ENCODE results near the gene TAF8. TPM values are rescaled to one million over a fixed set of nuclear protein-coding genes. Genes with fewer than 3 reads are reported as not detected.
"Not testable (repeated sequence)": the region's sequence is repeated elsewhere in the genome, so short reads cannot be mapped to it uniquely, and the experiment has no call there.

The TAF8 gene
- total RNA-seq, 1 donor from 2014 or later, result 28.7 TPM

DNA sequence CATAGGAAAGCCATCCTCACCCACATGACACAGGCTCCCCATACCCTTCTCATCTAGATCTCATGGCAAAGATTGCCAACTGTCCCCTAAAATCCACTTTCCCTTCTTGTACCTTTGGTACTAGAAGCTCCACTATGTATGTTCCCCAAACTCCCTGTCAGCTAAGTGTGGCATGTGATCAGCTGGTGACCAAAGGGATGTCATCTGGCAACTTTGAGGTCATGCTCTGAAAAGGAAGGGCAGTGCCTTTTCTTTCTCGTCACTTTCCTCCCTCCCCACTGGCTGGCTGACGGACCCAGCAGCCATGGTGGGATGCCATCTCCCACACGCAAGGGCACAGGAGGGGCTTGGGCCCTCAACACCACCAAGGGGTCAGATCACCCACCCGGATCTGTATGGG is 23.8 kb upstream of the TAF8 start:
- DNase-seq (no peak), ATAC-seq (ENCODE audit: poor library complexity) (no peak)
- intact Hi-C loops (cut with DNase I), result no loop called here

DNA sequence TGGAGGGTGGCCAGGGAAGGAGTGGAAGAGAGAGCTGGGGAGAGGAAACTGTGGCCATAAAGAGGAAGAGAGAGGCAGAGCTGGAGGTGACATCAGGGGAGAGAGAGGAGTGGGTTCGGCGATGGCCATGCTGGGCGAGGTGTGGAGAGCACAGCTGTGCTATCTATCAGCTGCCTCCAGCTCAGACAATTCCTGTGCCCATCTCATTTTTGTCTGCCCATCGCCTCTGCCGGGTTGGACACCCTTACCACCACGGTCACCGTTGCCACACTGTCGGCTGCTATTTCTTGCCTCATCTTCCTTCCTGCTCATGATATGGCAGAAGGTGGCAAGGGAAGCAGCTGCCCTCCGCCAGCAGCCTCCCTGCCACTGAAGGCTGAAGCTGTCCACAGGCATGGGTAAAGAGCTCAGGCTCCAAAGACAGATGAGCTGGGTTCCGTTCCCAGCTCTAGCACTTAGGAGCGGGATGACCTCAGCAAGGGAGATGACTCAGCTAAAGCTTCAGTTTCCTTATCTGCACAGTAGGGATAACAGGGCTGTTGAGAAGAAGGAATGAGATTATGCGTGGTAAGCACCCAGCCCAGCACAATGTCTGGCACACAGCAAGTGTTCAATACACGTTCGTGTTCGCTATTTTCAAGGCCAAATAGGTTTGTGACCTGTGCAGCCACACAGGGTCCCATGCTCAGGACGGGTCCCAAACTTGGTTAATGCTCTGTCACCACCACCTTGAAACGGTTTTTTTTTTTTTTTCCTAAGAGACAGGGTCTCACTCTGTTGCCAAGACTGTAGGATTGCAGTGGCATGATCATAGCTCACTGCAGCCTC is 21.9 kb upstream of the TAF8 start:
- intact Hi-C loops (cut with DNase I), result no loop called here

DNA sequence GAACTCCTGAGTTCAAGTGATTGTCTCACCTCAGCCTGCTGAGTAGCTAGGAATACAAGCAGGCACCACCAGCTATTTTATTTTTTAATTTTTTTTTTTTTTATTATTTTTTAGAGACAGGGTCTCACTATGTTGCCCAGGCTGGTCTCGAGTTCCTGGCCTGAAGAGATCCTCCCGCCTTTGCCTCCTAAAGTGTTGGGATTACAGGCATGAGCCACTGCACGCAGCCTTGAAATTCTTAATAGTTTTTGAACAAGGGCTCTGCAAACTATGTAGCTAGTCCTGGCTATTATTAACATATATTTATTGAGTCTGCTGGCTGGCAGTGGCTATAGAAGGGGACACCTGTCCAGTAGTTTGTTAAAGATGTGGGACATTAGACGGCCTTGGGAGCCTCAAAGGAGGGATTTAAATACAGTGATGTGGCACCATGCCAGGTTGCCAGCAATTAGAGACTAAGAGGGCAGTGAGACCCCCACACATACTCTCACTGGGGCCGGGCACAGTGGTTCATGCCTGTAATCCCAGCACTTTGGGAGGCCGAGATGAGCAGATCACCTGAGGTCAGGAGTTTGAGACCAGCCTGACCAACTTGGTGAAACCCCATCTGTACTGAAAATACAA is 21.1 kb upstream of the TAF8 start:
- intact Hi-C loops (cut with DNase I), result no loop called here
- no peak for DNase-seq
- ATAC-seq (ENCODE audit: poor library complexity), result no peak

More for the DNA sequence above, 21.9 kb upstream of the TAF8 start:
- peak; percentile 80 for ATAC-seq (ENCODE audit: poor library complexity)
- DNase-seq, result peak; percentile 57

DNA sequence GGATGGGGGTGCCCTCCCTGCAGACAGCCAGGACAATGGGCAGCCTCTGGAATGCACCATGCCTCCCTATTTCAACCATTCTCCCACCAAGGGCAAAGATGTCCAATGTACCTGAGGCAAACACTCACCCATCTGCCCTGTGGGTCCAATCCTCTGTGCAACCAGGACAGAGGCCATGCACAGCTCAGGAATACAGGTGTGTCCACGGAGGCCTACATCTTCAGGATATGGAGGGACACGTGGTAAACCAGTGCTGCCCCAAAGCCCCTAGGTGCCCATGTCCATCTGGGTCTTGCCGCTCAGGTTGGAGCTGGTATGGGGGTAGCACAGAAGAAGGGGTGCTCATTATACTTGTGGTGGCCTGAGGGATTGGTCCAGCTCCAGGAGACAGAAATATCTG is 20.4 kb upstream of the TAF8 start:
- intact Hi-C loops (cut with DNase I), result no loop called here
- no peak for ATAC-seq (ENCODE audit: poor library complexity)
- no peak for DNase-seq

DNA sequence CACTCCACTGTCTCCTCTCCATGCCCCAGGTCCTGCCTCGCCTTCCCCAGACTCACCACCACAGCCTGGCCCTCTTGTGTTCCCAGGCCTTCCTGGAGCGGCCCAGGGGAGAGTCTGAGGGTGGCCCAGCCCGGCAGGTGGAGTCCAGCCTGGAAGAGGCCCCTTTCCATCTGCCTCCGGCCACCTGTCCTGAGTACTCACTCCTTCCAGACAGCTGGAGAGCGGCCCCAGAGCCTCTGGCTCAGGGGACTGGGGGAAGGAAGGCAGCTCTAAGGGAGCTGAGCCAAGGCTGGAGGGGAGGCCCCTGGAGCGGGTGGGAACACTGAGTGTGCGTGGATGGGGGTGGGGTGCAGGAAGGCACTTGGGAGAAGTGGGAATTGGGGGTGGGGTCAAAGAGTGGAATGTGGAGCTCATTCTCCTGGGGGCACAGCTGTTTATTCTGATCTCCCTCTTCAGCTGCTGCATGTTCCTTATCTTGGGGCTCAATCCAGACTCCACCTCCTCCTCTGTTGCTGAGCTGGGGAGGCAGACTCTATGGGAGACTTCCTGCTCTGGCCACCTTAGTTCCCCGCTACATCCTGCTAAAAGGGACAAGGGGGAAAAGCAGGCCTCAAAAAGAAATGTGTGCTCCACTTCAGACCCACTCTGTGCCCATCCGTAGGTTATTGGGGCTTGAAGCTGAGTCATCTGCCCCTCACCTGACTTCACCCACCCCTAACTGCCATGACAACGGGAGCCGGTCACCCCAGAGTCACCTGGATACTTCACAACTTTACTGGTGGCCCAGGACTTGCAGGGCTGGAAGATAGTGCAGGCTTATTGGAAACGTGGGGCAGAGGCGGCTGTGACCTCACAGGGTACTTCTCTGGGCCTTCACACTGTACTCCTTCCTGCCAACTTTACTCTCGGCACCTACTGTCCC is 19.5 kb upstream of the TAF8 start:
- DNase-seq (peak; percentile 66), ATAC-seq (ENCODE audit: poor library complexity) (peak; percentile 67)
- intact Hi-C loops (cut with DNase I), result no loop called here

DNA sequence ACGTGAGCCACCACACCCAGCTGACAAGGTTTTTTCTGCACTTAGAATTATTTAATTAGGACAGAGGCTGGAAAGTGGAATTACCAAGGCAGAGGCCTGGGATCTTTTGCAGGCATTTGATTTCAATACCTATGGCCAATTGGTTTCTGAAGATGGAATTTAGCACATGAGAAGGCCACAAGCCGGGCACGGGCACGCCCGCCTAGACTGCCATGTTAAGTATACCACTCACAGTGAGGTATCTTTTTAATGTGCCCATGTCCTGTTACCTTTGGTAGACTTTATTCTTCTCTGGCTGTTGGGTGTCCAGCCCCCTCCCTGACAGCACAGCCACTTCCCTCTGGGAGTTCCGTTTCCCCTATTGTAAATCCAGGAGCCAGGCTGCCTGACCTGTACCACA is 18.0 kb upstream of the TAF8 start:
- ATAC-seq (ENCODE audit: poor library complexity) (no peak), DNase-seq (no peak)

DNA sequence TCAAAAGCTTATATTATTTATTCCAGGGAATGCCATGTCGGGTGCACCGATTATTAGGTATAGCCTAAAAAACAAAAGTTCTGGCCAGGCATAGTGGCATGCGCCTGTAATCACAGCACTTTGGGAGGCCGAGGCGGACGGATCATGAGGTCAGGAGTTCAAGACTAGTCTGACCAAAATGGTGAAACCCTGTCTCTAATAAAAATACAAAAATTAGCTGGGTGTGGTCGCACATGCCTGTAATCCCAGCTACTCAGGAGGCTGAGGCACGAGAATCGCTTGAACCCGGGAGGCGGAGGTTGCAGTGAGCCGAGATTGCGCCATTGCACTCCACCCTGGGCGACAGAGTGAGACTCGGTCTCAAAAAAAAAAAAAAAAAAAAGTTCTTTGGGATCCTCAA is 12.7 kb upstream of the TAF8 start:
- intact Hi-C loops (cut with DNase I); DNase-seq; ATAC-seq (ENCODE audit: poor library complexity): not testable (repeated sequence)

More for the DNA sequence above, 18.0 kb upstream of the TAF8 start:
- intact Hi-C loops (cut with DNase I), result no loop called here

DNA sequence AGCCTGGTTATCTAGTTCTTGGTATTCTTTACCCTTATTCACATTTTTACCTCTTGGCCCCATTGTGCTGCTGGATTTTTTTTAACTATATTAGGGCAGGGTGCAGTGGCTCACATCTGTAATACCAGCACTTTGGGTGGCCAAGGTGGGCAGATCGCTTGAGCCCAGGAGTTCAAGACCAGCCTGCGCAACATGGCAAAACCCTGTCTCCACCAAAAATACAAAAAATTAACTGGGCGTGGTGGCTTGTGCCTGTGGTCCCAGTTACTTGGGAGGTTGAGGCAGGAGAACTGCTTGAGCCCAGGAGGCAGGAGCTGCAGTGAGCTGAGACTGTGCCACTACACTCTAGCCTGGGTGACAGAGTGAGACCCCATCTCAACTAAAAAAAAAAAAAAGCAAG is 12.2 kb upstream of the TAF8 start:
- intact Hi-C loops (cut with DNase I), result no loop called here
- no peak for ATAC-seq (ENCODE audit: poor library complexity)
- DNase-seq, result no peak

DNA sequence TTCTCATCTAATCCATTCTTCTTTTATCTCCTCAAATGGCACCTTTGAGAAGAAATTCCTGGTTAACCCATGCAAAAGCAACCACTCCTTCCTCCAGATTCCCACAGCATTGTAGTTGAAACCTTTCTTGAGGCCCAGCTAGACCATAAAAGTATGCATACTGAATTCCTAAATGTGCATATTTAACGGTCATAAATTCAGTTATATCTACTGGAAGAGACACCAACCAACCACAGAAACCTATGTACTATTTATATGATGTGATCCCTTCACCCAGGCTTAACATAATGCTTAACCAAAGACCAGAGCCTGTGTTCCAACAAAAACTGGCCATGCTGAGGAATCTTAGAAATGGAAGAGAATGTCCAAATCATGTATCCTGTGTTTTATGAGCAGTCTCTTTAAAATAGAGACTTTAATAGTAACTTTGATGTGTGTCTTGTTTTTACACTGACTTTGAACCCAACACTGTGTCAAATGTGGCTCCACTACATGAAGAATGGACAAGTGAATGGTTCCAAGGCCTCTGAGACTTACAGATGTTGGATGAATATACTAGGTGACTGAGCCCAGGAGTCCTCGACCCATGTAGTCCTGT is 11.4 kb upstream of the TAF8 start:
- DNase-seq, result no peak
- intact Hi-C loops (cut with DNase I), result no loop called here
- ATAC-seq (ENCODE audit: poor library complexity), result no peak

DNA sequence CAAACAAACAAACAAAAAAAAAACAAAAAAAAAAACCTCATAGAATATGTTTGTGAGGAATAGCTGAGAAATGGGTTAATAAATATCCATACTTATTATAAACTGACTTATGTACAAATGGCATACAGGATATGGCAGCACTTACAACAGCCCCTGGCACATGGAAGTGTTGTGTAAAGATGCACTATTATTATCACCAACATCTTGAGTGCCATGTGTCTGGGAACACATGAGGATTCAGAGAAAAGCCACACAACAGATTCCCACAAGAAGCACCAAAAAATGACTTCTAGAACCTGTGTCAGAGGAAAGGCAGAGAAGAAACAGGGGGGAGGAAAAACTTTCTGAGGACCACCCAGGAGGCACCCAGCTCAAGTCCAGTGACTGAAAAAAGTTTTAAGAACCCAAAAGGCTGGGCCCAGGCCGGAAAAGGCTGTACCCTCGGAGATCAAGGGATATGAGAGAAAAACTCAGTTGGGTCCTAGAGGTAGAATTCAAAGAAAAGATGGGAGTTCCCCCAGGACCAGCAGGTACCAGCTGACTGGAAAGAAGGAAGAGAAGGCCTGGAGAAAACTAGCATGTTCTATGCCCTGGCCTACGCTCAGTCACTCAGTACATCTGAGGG is 9.4 kb upstream of the TAF8 start:
- ATAC-seq (ENCODE audit: poor library complexity) (no peak), DNase-seq (no peak)
- intact Hi-C loops (cut with DNase I), result loop anchor here (5.0 kb wide), 3 partner anchors 119 to 264 kb away; partner anchors contain the start of genes BYSL, FRS3 and MED20

DNA sequence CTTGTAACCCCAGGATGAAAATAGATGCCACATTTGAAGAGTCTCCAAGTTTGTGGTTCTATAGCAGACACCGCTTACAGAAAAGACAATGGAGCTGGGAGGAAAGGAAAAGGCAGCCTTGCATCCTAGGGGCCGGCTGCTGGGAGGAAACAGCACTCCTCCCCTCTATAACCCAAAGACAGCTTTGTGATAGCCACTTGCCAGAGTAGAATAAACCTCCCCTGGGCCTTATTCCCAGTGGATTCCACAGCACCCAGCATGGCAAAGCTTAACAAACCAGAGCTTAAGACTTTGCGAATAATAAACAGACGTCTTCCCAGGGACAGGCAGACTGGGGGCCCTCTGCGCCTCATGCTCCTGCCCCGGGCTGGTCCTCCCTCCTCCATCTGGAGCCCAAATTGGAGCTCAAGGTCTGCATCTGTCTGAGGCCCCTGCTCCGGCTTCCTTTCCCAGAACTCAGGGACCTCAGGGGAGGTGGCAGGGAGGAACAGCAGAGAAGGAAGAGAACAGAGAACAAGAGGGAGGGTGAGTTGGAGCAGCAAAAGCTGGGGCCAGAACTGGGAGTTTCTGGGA is 8.8 kb upstream of the TAF8 start:
- DNase-seq (peak; percentile 59), ATAC-seq (ENCODE audit: poor library complexity) (peak; percentile 35)
- intact Hi-C loops (cut with DNase I), result loop anchor here (5.0 kb wide), 3 partner anchors 119 to 264 kb away; partner anchors contain the start of genes BYSL, FRS3 and MED20

DNA sequence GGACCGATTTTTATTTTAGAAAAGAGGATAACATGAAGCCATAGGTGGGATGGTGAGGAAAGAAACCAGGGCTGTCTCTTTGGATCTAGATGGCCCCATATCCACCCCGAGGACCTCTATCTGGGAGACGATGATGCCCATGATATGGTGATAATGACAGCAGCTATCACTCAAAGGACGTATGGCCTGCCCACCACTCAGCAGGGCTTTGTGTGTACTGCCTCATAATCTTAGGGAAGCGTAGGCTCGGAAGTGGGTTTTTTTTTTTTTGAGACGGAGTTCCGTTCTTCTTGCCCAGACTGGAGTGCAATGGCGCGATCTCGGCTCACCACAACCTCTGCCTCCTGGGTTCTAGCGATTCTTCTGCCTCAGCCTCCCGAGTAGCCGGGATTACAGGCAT is 8.2 kb upstream of the TAF8 start:
- DNase-seq (no peak), ATAC-seq (ENCODE audit: poor library complexity) (no peak)
- intact Hi-C loops (cut with DNase I), result loop anchor here (5.0 kb wide), 3 partner anchors 120 to 265 kb away; partner anchors contain the start of genes BYSL, FRS3 and MED20

DNA sequence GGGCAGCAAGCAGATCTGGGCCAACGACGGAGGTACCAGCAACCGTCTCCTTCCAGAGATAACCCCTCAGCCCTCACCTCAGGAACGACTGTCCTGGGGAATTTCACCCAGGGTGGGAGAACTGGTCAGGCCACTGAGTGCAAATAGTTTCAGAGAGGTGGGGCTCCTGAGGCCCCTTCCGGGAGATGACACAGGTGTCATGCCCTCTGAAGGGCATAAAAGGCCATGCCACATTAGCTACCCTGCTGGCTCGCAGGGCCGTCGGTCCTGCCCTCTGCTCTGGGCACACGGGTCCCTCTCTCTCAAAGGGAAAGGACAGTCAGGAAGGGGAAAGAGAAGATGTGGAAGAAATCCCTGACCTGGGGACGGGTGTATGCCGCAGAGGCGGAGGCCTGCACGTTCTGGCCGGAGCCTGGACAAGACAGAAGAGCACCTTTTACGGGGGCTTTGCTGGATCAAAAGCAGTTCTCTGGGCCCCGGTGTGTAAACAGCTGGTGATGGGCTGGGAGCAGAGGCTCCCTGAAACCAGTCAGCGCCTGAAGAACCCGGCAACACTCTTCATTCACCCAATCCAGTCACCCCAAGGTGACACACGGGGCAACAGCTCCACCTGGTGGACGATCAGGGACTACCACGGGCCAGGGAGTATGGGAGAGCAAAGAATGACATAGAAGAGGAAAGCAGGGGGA is 6.4 kb upstream of the TAF8 start:
- DNase-seq (peak; percentile 91), ATAC-seq (ENCODE audit: poor library complexity) (peak; percentile 75)
- intact Hi-C loops (cut with DNase I), result loop anchor here (2.0 to 5.0 kb wide), 4 partner anchors 103 to 267 kb away; partner anchors contain the start of genes BYSL, CCND3, FRS3 and MED20

DNA sequence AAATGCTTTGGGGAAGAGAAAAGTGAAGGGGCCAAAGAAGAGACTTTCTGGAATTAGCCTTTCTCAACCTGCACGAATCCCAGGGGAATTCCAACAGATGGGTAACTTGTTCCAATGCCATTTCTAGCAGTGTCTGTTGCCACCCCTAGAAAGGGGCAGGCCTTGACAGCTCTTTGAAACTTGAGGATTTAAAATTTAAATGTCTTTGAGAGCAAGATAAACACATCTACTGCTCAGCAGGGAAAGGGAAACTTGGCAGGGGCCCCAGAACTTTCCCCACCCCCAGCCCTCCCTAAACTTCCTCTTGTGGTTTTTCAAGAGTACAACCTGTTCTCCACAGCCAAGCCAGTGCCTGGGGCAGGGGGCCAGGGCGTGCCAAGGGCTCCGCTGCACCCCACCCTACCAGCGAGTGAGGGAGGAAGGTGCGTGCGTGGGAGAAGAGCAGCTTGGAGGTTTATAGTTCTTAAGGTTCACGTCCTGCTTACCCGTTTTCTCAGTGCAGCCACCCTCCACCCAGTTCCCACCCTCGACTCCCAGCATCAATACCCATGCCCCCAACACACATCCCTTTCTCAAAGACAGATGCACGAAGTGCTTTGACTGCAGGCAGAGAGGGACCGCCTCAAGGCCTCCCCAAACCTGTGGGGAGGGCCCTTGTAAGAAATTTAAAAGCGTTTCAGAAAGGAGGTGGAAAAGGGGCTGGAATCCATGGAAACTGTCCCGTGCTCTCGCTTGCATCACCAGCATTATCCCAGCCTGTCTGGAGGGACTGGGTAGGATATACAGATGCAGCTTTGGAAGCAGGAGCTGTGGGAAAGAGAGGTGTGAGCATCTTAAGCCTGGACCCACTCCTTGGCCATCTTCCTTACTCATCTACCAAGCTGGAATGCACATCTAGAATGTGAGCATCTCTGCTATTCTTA is 4.5 kb upstream of the TAF8 start:
- DNase-seq (peak; percentile 97), ATAC-seq (ENCODE audit: poor library complexity) (peak; percentile 69)
- intact Hi-C loops (cut with DNase I), result loop anchor here (2.0 to 5.0 kb wide), 2 partner anchors 105 to 258 kb away; partner anchors contain the start of genes CCND3 and TOMM6

DNA sequence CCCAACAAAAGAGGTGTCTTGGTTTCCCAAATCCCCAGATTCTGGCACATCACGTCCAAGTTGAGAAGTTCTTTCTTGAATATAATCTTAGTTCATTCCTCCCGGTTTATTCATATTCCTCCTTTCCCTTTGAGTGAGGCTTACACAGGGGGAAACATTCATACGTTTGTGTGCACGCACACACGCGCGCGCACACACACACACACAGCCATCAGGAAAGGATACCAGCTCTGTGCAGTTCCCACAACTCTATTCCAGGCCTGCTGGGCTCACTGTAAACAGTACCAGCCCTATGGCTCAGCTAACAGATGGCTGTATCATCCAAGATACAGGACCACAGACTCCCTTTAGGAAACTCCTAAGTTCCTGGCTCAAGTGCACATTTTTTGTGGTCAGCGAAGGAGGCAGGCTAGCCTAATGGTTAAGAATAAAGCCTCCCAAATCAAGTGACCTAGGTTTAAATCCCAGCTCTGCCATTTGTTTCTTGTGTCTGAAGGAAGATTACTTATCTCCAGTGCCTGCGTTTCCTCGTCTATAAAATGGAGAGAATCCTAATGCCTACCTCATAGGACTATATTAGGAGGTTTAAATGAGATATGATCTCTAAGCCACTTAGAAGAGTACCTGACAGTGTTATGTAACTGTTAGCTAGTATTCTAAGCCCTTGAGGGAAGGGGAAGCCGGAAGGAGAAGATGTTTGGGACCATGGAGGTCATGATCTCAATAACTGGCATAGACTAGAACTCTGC is 3.7 kb upstream of the TAF8 start:
- intact Hi-C loops (cut with DNase I), result loop anchor here (5.0 kb wide), 1 partner anchor 259 kb away; the partner anchor contains the start of gene TOMM6
- ATAC-seq (ENCODE audit: poor library complexity) (no peak), DNase-seq (no peak)
